Measurements from ENCODE around the gene DLGAP4. TPM values are rescaled to one million over a fixed set of nuclear protein-coding genes. Genes with fewer than 3 reads are reported as not detected.

The DLGAP4 gene
- total RNA-seq, 1 donor, result 18.1 TPM

GRCh38 chr20:36284751-36285150, 21.4 kb upstream of the DLGAP4 start:
- H3K27me3 ChIP-seq (ENCODE audit: insufficient read depth, low read length), result peaks cover 33% of the 10 kb centered on the region
- no peaks in the 10 kb centered on the region for H3K36me3 ChIP-seq (ENCODE audit: insufficient read depth, low read length)
- no peak overlapping the region for H3K27ac ChIP-seq (ENCODE audit: low read depth, low read length)
- H4K20me1 ChIP-seq (ENCODE audit: insufficient read depth, low read length), result no peaks in the 10 kb centered on the region
- no peaks in the 10 kb centered on the region for H3K9me3 ChIP-seq (ENCODE audit: low read depth, low read length)
- H3K4me1 ChIP-seq (ENCODE audit: insufficient read depth, low read length), result no peaks in the 10 kb centered on the region
- DNase-seq (ENCODE audit: insufficient read length, low spot score, missing footprints), result no peak
- H2AFZ ChIP-seq (ENCODE audit: low read length), result no peak overlapping the region
- TF ChIP-seq CTCF (IDR thresholded peaks at IDR 0.05; ENCODE audit: extremely low read depth, low read depth, low read length), result no peak
- H3K4me3 ChIP-seq (ENCODE audit: insufficient read depth, low read length), result no peak overlapping the region
- H3K79me2 ChIP-seq (ENCODE audit: insufficient read depth, low read length), result no peaks in the 10 kb centered on the region
- H3K4me2 ChIP-seq (ENCODE audit: insufficient read depth, low read length), result no peak overlapping the region

GRCh38 chr20:36285746-36286447, 20.2 kb upstream of the DLGAP4 start:
- H3K9me3 ChIP-seq (ENCODE audit: low read depth, low read length), result no peaks in the 10 kb centered on the region
- H3K4me3 ChIP-seq (ENCODE audit: insufficient read depth, low read length), result no peak overlapping the region
- H4K20me1 ChIP-seq (ENCODE audit: insufficient read depth, low read length), result no peaks in the 10 kb centered on the region
- no peak for DNase-seq (ENCODE audit: insufficient read length, low spot score, missing footprints)
- peaks cover 32% of the 10 kb centered on the region for H3K27me3 ChIP-seq (ENCODE audit: insufficient read depth, low read length)
- no peak overlapping the region for H3K27ac ChIP-seq (ENCODE audit: low read depth, low read length)
- no peak overlapping the region for H3K4me2 ChIP-seq (ENCODE audit: insufficient read depth, low read length)
- H3K79me2 ChIP-seq (ENCODE audit: insufficient read depth, low read length), result no peaks in the 10 kb centered on the region
- no peak for TF ChIP-seq CTCF (IDR thresholded peaks at IDR 0.05; ENCODE audit: extremely low read depth, low read depth, low read length)
- H2AFZ ChIP-seq (ENCODE audit: low read length), result no peak overlapping the region
- no peaks in the 10 kb centered on the region for H3K4me1 ChIP-seq (ENCODE audit: insufficient read depth, low read length)
- no peaks in the 10 kb centered on the region for H3K36me3 ChIP-seq (ENCODE audit: insufficient read depth, low read length)

- Histone ChIP-seq H3K4me3 (ENCODE audit: insufficient read depth, low read length) (no peak overlapping the region), H2AFZ (ENCODE audit: low read length) (no peak overlapping the region), H3K27ac (ENCODE audit: low read depth, low read length) (no peak overlapping the region), H4K20me1 (ENCODE audit: insufficient read depth, low read length) (no peaks in the 10 kb centered on the region), H3K4me2 (ENCODE audit: insufficient read depth, low read length) (no peak overlapping the region), H3K27me3 (ENCODE audit: insufficient read depth, low read length) (peaks cover 27% of the 10 kb centered on the region), H3K79me2 (ENCODE audit: insufficient read depth, low read length) (no peaks in the 10 kb centered on the region), H3K36me3 (ENCODE audit: insufficient read depth, low read length) (no peaks in the 10 kb centered on the region), H3K4me1 (ENCODE audit: insufficient read depth, low read length) (no peaks in the 10 kb centered on the region), H3K9me3 (ENCODE audit: low read depth, low read length) (no peaks in the 10 kb centered on the region)
- no peak for TF ChIP-seq CTCF (IDR thresholded peaks at IDR 0.05; ENCODE audit: extremely low read depth, low read depth, low read length)
- DNase-seq (ENCODE audit: insufficient read length, low spot score, missing footprints), result no peak
These were observed 8.5 kb upstream of the DLGAP4 start for GRCh38 chr20:36297656-36298055.

GRCh38 chr20:36298061-36298460, 8.1 kb upstream of the DLGAP4 start:
- no peak for TF ChIP-seq CTCF (IDR thresholded peaks at IDR 0.05; ENCODE audit: extremely low read depth, low read depth, low read length)
- Histone ChIP-seq H3K27ac (ENCODE audit: low read depth, low read length) (no peak overlapping the region), H3K27me3 (ENCODE audit: insufficient read depth, low read length) (peaks cover 31% of the 10 kb centered on the region), H4K20me1 (ENCODE audit: insufficient read depth, low read length) (no peaks in the 10 kb centered on the region), H3K36me3 (ENCODE audit: insufficient read depth, low read length) (no peaks in the 10 kb centered on the region), H2AFZ (ENCODE audit: low read length) (no peak overlapping the region), H3K4me1 (ENCODE audit: insufficient read depth, low read length) (no peaks in the 10 kb centered on the region), H3K4me3 (ENCODE audit: insufficient read depth, low read length) (no peak overlapping the region), H3K4me2 (ENCODE audit: insufficient read depth, low read length) (no peak overlapping the region), H3K9me3 (ENCODE audit: low read depth, low read length) (no peaks in the 10 kb centered on the region), H3K79me2 (ENCODE audit: insufficient read depth, low read length) (no peaks in the 10 kb centered on the region)
- DNase-seq (ENCODE audit: insufficient read length, low spot score, missing footprints), result no peak

All from osteoblast (primary cell).